ENCODE results near the gene PDE1C.

DNA sequence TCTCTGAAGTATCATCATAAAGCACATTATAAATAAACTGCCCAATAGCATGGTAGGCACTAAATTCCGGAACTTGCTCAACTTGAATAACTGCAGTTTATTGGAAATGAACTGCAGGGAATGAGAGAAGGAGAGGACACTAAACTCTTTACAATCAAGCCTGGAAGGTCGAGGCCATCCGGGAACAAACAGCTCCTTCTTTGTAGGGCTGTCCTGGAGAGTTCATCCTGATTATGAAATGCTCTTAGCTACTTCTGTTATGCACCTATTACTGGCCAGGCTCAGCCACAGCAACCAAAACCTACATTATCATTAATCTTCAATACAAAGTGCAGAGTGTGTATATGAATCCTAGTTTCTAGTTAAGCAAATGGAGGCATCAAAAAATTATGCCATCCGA, 318.5 kb downstream of the PDE1C start:
- TF ChIP-seq EZH2 (IDR thresholded peaks at IDR 0.05; ENCODE audit: low read length, missing control alignments): no peak
- TF ChIP-seq, protein P1, sequence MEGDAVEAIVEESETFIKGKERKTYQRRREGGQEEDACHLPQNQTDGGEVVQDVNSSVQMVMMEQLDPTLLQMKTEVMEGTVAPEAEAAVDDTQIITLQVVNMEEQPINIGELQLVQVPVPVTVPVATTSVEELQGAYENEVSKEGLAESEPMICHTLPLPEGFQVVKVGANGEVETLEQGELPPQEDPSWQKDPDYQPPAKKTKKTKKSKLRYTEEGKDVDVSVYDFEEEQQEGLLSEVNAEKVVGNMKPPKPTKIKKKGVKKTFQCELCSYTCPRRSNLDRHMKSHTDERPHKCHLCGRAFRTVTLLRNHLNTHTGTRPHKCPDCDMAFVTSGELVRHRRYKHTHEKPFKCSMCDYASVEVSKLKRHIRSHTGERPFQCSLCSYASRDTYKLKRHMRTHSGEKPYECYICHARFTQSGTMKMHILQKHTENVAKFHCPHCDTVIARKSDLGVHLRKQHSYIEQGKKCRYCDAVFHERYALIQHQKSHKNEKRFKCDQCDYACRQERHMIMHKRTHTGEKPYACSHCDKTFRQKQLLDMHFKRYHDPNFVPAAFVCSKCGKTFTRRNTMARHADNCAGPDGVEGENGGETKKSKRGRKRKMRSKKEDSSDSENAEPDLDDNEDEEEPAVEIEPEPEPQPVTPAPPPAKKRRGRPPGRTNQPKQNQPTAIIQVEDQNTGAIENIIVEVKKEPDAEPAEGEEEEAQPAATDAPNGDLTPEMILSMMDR (conservative IDR thresholded peaks at IDR 0.05 in 1 of 2, IDR thresholded peaks at IDR 0.05 in 1 of 2; ENCODE audit: low read depth in 1 of 2, low read length in 2 of 2): no peak
